HEK293T (cell line): ENCODE measurements around the gene GPRC5C.

Experiments
- CTCF ChIA-PET: fragments of 350-600 bp; formaldehyde crosslinking; extraction: SDS; loops from one replicate; lab custom pipeline; 2021; ENCODE audit warnings: antibody characterized with exemption, inconsistent platforms; lab: Yijun Ruan, JAX
- POLR2A ChIA-PET: fragments of 350-600 bp; formaldehyde crosslinking; extraction: SDS; loops from one replicate; lab custom pipeline; 2020; ENCODE audit warnings: antibody characterized with exemption, inconsistent platforms; lab: Yijun Ruan, JAX
- DNase-seq: peaks from one replicate; pipeline ENCODE4 v3.0.0; 2012; ENCODE audit warnings: mixed read lengths; ENCODE audit errors: extremely low spot score
- ARNT ChIP-seq: fragments of 450-650 bp; IDR thresholded peaks from 2 replicates; pipeline ENCODE4 v1.6.1; 2017; ENCODE audit warnings: mild to moderate bottlenecking
- BHLHE40 ChIP-seq: fragments of 450-650 bp; IDR thresholded peaks from 2 replicates; pipeline ENCODE4 v1.6.1; 2016; ENCODE audit warnings: mild to moderate bottlenecking, moderate library complexity, borderline replicate concordance
- CTBP1 ChIP-seq: fragments of 450-650 bp; IDR thresholded peaks from 2 replicates; pipeline ENCODE4 v1.6.1; 2016; ENCODE audit warnings: borderline replicate concordance
- ELF4 ChIP-seq: fragments of 450-650 bp; IDR thresholded peaks from 2 replicates; pipeline ENCODE4 v1.6.1; 2017; ENCODE audit warnings: antibody characterized with exemption
- FOXA1 ChIP-seq: fragments of 450-650 bp; IDR thresholded peaks from 2 replicates; pipeline ENCODE4 v1.6.1; 2016; ENCODE audit warnings: mild to moderate bottlenecking
- FOXK2 ChIP-seq: fragments of 450-650 bp; IDR thresholded peaks from 2 replicates; pipeline ENCODE4 v1.6.1; 2016; ENCODE audit warnings: mild to moderate bottlenecking
- FOXM1 ChIP-seq: fragments of 450-650 bp; IDR thresholded peaks from 2 replicates; pipeline ENCODE4 v1.6.1; 2017; ENCODE audit warnings: mild to moderate bottlenecking, borderline replicate concordance
- HDGF ChIP-seq: fragments of 450-650 bp; IDR thresholded peaks from 2 replicates; pipeline ENCODE4 v1.6.1; 2017; ENCODE audit warnings: antibody characterized with exemption, borderline replicate concordance
- L3MBTL2 ChIP-seq: fragments of 450-650 bp; conservative IDR thresholded peaks from 2 replicates; pipeline ENCODE4 v1.6.1; 2016; ENCODE audit warnings: mild to moderate bottlenecking
- LEF1 ChIP-seq: fragments of 450-650 bp; IDR thresholded peaks from 2 replicates; pipeline ENCODE4 v1.6.1; 2017; ENCODE audit warnings: mild to moderate bottlenecking, borderline replicate concordance
- NFRKB ChIP-seq: fragments of 450-650 bp; IDR thresholded peaks from 2 replicates; pipeline ENCODE4 v1.6.1; 2016; ENCODE audit warnings: mild to moderate bottlenecking, moderate library complexity
- PKNOX1 ChIP-seq: fragments of 450-650 bp; IDR thresholded peaks from 2 replicates; pipeline ENCODE4 v1.6.1; 2016
- SP1 ChIP-seq: fragments of 450-650 bp; IDR thresholded peaks from 2 replicates; pipeline ENCODE4 v1.6.1; 2017
- SUZ12 ChIP-seq: fragments of 450-650 bp; IDR thresholded peaks from 2 replicates; pipeline ENCODE4 v1.6.1; 2016; ENCODE audit warnings: mild to moderate bottlenecking
- TARDBP ChIP-seq: fragments of 450-650 bp; IDR thresholded peaks from 2 replicates; pipeline ENCODE4 v1.6.1; 2016
- ZNF384 ChIP-seq: fragments of 450-650 bp; IDR thresholded peaks from 2 replicates; pipeline ENCODE4 v1.6.1; 2016

The GPRC5C gene

GRCh38 chr17:74413491-74413890 lies 18.4 kb upstream of the GPRC5C start:
- ChIA-PET CTCF (no interaction called here), POLR2A (interaction anchor here (1.1 kb wide), 1 partner anchor 20 kb away, joined by 3 read pairs; no protein-coding TSS in a partner anchor)
- no peak for DNase-seq
- TF ChIP-seq SP1 (no peak), L3MBTL2 (no peak), SUZ12 (no peak), NFRKB (no peak), ELF4 (no peak), HDGF (no peak)

GRCh38 chr17:74414510-74414909 lies 17.4 kb upstream of the GPRC5C start:
- DNase-seq: no peak
- CTCF ChIA-PET: no interaction called here
- TF ChIP-seq TARDBP (no peak), NFRKB (no peak), ELF4 (no peak), FOXA1 (no peak)
- POLR2A ChIA-PET: interaction anchor here (1.1 kb wide), 1 partner anchor 19 kb away, joined by 3 read pairs; no protein-coding TSS in a partner anchor

GRCh38 chr17:74415608-74416396 lies 16.1 kb upstream of the GPRC5C start:
- POLR2A ChIA-PET: interaction anchor here (1.3 to 3.3 kb wide), 2 partner anchors 15 to 38 kb away, joined by 3 to 19 read pairs; no protein-coding TSS in a partner anchor
- no peak for TF ChIP-seq SP1
- CTCF ChIA-PET: interaction anchor here (1.9 kb wide), 1 partner anchor 37 kb away, joined by 6 read pairs; no protein-coding TSS in a partner anchor
- no peak for DNase-seq

DNA sequence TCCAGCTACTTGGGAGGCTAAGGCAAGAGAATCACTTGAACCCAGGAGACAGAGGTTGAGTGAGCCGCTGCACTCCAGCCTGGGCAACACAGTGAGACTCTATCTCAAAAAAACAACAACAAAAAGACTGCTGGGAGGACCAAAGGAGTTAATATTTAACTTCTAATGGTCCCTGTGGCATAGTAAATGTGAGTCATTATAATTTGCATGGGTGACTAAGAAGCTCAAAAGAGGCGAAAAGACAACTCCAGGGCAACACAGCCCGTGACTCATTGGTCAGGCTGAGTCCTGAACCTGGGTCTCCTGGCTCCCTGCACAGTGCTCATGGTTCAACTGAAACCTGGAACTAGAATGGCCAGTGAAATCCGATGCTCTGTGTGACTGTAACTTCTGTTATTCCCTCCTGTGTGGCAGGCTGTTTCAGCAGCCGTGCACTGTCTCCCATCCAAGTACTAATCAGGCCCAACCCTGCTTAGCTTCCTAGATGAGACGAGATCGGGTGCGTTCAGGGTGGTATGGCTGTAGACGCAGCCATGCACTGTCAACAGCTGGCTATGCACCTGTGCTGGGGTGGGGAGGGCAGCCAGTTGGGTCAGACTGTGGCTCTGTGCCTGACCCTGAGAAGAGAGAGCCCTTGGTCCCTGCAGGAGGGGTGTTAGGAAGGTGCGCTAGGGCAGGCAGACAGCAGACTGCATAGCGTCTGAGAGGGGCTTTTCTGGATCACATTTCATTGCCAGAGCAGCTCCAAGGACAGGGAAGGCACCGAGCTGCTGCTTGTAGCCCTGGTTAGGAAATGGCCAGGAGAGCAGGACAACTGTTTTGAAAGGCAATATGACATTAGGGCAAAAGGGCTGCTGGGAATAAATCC lies 14.5 kb upstream of the GPRC5C start:
- DNase-seq: no peak
- ChIA-PET POLR2A (interaction anchor here (1.0 to 3.3 kb wide), 4 partner anchors 13 to 40 kb away, joined by 3 to 19 read pairs (median 3); no protein-coding TSS in a partner anchor), CTCF (interaction anchor here (1.9 kb wide), 1 partner anchor 38 kb away, joined by 6 read pairs; no protein-coding TSS in a partner anchor)
- TF ChIP-seq SUZ12 (no peak), TARDBP (no peak), ARNT (no peak), CTBP1 (no peak), ELF4 (no peak), BHLHE40 (no peak), NFRKB (no peak), SP1 (no peak), ZNF384 (no peak), HDGF (no peak), LEF1 (no peak), FOXA1 (no peak), FOXM1 (no peak), FOXK2 (no peak)

DNA sequence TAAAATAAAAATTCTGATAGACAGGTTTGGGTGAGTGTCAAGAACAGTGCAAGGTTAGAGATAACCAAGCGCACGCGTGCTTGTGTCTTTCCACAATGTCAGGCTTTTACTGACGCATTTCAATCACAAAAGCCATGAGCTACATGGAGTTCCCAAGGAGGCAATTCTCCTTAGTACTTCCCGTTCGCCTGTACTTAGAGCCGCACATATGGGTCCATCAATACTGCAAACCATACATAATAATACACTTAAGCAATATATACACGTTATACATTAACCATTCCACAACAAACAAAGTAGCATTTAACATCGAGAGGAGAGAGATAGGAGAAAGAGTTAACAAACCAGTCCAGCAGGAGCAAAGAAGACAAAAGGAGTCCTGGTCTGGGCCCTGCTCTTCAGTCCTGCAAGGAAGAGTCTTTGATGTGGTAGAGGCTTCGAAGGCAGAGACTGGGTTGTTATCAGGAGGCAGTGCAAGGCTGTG lies 11.9 kb upstream of the GPRC5C start:
- CTCF ChIA-PET: no interaction called here
- POLR2A ChIA-PET: no interaction called here
- DNase-seq: no peak
- TF ChIP-seq TARDBP (no peak), BHLHE40 (no peak), PKNOX1 (no peak), LEF1 (no peak), NFRKB (no peak)

DNA sequence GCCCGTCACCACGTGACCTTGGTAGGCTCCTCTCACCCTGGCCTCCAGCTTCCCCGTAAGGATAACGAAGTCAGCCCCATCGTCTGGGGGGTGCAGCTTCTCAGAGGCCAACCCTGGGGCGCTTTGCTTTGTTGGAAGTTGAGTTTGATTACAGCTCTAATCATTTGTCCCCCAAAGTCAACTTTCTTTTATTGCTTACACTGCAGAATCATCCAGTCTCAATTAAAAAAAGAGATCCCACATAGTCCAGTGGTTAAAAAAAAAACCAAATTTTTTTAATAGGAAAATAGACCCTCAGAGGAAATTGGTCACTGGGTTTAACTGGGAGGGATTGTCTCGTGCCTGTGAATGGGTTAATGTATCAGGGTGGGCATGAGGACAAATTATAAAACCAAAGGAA lies 7.8 kb upstream of the GPRC5C start:
- TF ChIP-seq SP1 (no peak), FOXA1 (no peak), FOXK2 (no peak), CTBP1 (no peak), ARNT (no peak), L3MBTL2 (no peak), FOXM1 (no peak), ELF4 (no peak), LEF1 (no peak), SUZ12 (no peak), NFRKB (no peak), HDGF (no peak), PKNOX1 (no peak), BHLHE40 (no peak), TARDBP (no peak), ZNF384 (no peak)
- POLR2A ChIA-PET: no interaction called here
- no peak for DNase-seq
- CTCF ChIA-PET: interaction anchor here (0.7 kb wide), 1 partner anchor 45 kb away, joined by 4 read pairs; no protein-coding TSS in a partner anchor
